CD4-positive, alpha-beta T cell treated with Interleukin-4 for 4 hours (primary cell): ENCODE measurements around the gene SCAPER.
"Not testable (repeated sequence)": the region's sequence is repeated elsewhere in the genome, so short reads cannot be mapped to it uniquely, and the experiment has no call there.

ENCODE experiments used
- DNase-seq: peaks from one replicate; pipeline ENCODE4 v3.0.0-alpha.2; 2020

Gene SCAPER

DNA sequence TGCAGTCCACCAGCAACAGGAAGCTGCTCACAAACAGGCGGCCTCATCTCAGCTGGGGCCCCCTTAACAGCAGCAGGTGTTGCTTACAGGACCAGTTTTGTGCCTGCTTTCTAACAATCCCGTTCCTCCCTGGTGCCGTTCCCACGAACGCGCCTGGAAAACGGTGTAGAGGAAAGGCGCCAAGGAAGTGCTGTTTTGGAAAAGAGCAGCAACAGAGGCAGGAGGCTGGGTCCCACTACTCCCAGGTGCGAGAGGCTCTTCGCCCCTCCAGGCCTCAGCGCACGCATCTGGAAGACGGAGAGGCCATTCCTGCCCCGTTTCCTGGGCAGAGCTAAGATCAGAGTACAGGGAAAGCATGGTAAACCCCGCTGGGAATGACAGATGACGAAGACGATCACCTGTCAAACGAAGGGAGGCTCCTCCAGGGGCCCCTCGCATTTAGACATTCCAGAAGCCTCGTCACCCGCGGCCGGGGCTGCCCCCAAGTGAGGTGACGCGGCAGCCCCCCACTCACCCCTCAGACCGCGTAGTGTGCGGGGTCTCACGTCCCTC is 603 bp downstream of the SCAPER start:
- DNase-seq, result no peak

DNA sequence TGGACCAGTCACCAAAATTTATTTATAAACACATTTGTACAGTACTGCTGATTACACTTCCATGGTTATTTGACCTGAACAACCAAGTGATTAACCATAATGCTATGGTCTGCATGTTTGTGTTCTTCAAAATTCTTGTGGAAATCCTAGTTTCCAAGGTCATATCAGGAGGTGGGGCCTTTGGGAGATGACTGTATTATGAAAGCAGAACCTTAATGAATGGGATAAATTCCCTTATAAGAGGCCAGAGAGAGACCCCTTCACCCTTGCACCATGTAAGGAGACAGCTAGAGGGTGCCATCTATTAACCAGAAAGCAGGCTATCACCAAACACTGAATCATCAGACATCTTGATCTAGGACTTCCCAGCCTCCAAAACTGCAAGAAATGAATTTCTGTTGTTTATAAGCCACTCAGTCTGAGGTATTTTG is 1.9 kb downstream of the SCAPER start:
- peak; percentile 48 for DNase-seq

DNA sequence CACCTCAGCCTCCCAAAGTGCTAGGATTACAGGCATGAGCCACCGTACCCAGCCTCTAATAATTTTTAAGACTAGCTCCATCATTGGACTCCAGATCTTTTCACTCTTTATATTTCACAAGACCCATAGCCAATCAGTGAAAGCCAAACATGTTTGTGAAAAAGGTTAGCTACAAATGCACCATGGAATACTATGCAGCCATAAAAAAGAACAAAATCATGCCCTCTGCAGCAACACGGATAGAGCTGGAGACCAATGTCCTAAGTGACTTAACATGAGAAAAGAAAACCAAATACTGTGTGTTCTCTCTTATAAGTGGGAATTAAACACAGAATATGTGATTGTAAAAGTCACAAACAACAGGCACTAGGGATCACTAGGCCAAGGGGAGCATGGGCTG is 3.2 kb downstream of the SCAPER start:
- no peak for DNase-seq

DNA sequence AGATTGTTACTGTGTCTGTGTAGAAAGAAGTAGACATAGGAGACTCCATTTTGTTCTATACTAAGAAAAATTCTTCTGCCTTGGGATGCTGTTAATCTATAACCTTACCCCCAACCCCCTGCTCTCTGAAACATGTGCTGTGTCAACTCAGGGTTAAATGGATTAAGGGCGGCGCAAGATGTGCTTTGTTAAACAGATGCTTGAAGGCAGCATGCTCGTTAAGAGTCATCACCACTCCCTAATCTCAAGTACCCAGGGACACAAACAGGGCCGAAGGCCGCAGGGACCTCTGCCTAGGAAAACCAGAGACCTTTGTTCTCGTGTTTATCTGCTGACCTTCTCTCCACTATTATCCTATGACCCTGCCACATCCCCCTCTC is 5.2 kb downstream of the SCAPER start:
- not testable (repeated sequence) for DNase-seq

DNA sequence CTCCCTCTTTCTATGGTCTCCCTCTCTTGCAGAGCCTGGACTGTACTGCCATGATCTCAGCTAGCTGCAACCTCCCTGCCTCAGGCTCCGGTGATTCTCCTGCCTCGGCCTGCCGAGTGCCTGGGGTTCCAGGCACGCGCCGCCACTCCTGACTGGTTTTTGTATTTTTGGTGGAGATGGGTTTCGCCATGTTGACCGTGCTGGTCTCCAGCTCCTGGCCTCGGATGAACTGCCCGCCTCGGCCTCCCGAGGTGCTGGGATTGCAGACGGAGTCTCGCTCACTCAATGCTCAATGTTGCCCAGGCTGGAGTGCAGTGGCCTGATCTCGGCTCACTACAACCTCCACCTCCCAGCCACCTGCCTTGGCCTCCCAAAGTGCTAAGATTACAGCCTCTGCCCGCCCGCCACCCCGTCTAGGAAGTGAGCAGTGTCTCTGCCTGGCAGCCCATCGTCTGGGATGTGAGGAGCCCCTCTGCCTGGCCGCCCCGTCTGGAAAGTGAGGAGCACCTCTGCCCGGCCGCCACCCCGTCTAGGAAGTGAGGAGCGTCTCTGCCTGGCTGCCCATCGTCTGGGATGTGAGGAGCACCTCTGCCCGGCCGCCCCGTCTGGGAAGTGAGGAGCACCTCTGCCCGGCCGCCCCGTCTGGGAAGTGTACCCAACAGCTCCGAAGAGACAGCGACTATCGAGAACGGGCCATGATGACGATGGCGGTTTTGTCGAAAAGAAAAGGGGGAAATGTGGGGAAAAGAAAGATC is 5.8 kb downstream of the SCAPER start:
- not testable (repeated sequence) for DNase-seq

DNA sequence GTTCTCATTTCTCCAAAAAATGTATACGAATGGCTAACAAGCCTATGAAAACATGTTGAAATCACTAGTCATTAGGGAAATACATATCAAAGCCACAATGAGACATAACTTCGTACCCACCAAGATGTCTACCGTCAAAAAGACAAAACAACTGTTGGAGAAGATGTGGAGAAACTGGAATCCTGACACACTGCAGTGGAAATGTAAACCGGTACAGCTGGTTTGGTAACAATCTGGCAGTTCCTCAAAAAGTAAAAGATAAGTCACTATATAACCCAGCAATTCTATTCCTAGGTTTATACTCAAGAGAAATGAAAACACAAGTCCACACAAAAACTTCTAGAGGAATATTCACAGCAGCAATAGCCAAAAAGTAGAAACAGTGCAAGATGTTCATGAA is 7.0 kb downstream of the SCAPER start:
- DNase-seq, result no peak

DNA sequence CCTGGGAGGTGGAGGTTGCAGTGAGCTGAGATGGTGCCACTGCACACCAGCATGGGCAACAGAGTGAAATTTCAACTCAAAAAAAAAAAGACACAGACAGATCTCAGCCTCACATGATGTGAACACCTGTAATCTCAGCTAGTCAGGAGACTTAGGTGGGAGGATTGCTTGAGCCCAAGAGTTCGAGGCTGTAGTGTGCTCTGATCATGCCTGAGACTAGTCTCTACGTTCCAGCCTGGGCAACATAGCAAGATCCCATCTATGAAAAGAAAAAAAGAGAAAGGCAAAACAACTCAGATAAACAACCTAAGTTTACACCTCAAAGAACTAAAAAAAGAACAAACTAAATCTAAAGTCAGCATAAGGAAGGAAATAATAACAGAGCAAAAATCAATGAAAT is 11.0 kb downstream of the SCAPER start:
- DNase-seq, result no peak

DNA sequence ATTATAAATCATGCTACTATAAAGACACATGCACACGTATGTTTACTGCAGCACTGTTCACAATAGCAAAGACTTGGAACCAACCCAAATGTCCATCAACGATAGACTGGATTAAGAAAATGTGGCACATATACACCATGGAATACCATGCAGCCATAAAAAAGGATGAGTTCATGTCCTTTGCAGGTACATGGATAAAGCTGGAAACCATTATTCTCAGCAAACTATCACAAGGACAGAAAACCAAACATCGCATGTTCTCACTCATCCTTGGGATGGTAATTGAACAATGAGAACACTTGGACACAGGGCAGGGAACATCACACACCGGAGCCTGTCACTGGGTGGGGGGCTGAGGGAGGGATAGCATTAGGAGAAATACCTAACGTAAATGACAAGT is 12.3 kb downstream of the SCAPER start:
- not testable (repeated sequence) for DNase-seq

DNA sequence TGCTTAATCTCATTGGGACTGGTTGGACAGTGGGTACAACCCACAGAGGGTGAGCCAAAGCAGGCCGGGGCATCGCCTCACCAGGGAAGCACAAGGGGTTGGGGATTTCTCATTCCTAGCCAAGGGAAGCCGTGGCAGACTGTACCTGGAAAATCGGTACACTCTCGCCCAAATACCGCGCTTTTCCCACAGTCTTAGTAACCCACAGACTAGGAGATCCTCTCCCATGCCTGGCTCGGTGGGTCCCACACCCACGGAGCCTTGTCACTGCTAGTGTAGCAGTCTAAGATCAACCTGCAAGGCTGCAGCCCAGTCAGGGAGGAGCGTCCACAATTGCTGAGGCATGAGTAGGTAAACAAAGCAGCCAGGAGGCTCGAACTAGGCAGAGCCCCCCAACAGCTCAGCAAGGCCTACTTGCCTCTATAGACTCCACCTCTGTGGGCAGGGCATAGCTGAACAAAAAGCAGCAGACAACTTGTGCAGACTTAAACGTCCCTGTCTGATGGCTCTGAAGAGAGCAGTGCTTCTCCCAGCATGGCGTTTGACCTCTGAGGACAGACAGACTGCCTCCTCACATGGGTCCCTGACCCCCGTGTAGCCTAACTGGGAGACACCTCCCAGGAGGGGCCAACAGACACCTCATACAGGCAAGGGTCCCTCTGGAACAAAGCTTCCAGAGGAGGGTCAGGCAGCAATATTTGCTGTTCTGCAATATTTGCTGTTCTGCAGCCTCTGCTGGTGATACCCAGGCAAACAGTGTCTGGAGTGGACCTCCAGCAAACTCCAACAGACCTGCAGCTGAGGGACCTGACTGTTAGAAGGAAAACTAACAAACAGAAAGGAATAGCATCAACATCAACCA is 17.6 kb downstream of the SCAPER start:
- DNase-seq, result not testable (repeated sequence)

DNA sequence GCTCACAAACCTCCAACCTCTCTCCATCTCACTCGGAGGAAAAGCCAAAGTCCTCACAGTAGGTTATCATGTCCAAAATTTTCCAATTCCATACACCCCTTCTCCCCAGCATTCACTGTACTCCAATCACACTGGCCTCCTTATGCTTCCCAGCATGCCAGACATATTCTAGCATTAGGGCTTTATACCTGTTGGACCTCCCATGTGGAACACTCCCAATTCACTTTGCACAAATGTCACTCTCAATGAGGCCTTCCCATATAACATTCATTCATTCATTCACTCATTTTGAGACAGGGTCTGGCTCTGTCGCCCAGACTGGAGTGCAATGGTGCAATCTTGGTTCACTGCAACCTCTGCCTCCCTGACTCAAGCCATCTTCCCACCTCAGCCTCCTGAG is 19.9 kb downstream of the SCAPER start:
- no peak for DNase-seq

DNA sequence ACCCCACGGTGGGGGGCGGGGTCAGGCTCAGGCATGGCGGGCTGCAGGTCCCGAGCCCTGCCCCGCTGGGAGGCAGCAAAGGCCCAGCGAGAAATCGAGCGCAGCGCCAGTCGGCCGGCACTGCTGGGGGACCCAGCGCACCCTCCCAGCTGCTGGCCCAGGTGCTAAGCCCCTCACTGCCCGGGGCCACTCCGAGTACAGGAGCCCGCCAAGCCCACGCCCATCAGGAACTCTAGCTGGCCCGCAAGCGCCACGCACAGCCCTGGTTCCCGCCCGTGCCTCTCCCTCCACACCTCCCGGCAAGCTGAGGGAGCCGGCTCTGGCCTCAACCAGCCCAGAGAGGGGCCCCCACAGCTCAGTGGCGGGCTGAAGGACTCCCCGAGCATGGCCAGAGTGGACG is 29.2 kb downstream of the SCAPER start:
- no peak for DNase-seq

DNA sequence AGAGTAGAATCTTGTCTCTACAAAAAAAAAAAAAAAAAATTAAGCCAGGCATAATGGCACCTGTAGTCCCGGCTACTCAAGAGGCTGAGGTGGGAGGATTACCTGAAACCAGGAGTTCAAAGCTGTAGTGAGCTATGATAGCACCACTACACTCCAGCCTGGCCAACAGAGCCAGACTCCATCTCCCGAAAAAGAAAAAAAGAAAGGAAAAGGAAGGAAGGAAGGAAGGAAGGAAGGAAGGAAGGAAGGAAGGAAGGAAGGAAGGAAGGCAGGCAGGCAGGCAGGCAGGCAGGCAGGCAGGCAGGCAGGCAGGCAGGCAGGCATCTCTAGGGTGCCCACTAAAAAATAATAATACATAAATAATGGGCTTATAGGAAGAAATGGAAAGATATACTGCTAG is 32.1 kb downstream of the SCAPER start:
- DNase-seq, result not testable (repeated sequence)

DNA sequence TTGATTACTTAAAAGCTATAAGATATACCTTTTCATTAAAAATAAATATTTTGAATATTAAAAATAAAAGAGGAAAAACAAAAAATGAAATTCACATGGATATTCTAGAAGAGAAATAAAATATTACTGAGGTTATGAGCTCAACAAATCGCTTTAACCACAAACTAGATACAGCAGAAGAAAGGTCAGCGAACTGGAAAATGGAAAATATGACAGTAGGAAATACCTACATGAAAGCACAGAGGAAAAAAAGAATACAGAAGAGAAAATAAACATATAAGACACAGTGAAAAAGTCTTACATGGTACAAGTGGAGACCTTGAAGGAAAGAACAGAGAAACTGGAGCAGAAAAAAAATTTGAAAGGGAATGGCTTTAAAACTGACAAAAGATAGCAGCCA is 33.2 kb downstream of the SCAPER start:
- no peak for DNase-seq

DNA sequence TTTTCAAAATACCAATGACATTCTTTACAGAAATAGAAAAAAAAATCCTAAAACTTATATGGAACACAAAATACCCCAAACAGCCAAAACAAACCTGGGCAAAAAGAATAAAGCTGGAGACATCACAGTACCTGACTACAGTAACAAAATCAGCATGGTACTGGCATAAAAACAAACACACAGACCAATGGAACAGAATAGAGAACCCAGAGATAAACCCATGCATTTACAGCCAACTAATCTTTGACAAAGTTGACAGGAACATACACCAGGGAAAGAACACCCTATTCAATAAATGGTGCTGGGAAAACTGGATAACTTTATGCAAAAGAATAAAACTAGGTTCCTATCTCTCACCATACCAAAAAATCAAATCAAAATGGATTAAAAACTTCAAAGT is 36.4 kb downstream of the SCAPER start:
- DNase-seq, result no peak

DNA sequence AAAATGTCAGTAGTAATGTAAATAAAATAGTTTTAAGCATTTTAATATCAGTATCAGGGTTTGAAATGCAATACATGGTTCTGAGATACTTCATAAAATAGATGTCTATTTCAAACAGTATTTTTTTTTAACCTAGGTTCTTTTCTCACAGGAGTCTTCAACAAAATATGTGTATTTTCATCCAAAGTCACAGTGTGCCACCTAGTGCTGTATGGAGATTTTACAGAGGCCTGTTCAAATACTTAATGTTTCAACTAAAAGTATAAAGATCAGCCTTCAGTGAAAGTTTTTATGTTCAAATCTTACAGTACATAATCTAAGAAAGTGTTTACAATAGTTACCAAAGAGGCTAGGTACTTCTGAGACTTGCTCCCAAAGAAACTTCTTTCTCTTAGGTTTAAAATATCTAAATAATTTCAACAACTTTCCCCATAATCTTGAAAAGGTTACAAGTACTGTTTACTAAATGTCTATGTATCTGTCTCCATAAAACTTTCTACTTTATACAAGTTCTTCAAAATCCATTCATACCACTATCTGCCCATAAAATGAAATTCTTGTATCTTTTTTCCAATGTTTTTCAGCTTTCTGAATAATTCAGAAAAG is 38.3 kb downstream of the SCAPER start:
- no peak for DNase-seq

DNA sequence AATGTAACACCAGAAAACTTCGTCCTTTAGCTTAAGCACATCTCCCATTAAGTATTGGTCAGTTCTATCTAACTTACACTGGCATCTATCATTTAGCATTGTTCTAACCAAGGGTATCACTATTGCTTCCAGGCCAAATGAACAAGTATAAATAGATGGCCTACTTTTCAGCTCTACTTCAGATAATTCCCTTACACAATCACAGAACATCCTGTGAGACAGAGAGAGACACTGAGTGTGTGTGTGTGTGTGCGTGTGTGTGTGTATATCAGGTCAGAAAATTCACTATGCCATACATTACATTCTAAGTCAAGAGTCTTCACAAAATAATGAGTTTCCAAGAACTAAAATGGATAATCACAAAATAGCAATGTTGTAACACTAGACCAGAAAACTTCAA is 39.1 kb downstream of the SCAPER start:
- no peak for DNase-seq

DNA sequence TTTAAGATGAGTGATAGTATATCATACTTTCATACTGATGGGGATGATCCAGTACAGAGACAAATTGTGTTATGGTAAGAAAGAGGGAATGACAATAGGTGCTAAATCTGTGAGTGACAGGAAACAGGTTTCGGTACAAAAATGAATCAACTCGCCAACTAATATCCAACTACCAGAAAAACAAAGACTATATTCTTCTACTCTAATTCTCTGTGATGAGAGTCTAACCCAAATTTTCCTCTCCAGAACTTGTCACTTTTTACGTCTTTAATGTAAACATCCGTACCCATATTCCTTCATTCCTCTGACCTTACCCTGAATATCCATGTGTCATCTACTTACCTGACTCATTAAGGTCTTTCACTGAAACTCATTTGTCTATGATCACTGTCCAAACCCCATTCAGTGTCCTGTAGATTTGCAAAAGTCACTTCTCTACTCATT is 39.6 kb downstream of the SCAPER start:
- DNase-seq, result no peak

DNA sequence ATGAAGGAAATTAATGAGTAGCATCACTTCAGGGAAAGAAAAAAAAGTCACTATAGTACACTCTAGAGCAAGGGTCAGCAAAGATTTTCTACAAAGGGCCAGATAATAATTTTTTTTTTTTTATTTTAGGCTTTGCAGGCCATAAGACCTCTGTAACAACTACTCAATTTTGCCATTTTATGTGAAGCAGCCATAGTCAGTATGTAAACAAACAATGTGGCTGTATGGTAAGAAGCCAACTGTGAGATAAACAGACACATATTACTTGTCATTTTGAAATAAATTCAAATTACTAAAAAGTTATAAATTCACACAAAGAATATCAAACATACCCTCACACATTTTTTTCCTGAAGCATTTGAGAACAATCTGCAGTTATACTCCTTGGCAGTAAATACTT is 40.6 kb downstream of the SCAPER start:
- no peak for DNase-seq

DNA sequence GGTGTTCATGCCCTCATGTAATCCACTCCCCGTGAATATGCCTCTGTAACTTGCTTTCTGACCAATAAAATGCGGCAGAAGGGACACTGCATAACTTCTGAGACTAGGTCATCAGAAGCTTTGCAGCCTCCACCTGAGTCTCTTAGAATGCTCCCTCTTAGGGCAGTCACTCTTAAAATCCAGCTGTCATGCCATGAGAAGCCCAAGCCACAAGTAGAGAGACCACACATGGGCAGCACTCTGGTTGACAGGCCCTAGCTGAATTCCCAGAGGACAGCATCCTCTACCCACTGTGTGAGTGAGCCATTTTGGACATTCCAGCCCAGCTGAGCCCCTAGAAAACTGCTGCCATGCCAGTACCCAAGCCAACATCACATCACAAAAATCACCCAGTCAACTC is 41.4 kb downstream of the SCAPER start:
- DNase-seq, result no peak

DNA sequence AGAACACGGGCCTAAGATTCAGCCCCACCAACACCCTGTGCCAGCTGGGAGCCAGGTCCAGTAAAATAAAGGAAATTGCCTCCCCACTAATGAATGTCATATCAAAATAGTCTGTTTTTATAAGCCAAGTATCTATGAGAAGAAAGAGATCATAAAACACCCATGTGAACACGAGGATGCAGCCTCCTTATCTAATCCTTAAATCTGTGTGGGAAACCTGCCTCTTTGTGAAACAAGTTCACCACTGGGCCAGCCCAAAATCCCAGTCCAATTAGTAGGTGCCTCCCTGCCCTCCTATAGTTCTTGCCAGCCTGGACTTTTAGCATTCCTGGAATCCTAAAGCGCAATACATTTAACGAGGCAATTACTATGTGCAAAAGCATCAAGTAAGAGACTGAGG is 42.0 kb downstream of the SCAPER start:
- DNase-seq, result no peak

DNA sequence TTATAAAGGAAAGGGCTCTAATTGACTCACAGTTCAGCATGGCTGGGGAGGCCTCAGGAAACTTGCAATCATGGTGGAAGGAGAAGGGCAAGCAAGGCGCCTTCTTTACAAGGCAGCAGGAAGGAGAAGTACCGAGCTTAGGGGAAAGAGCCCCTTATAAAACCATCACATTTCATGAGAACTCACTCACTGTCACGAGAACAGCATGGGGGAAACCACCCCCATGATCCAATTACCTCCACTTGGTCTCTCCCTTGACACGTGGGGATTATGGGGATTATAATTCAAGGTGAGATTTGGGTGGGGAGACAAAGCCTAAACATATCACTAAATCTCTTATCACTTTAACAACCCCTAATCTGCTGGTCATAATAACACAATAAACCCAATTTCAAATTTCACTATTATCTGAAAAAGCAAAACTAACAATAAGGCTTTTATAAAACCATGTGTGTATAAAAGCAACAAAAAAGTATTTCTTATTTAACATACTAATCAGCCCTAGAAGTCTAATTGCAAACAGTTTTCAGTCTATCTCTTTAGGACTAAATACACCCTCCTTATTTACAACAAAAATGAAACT is 43.2 kb downstream of the SCAPER start:
- DNase-seq, result no peak

DNA sequence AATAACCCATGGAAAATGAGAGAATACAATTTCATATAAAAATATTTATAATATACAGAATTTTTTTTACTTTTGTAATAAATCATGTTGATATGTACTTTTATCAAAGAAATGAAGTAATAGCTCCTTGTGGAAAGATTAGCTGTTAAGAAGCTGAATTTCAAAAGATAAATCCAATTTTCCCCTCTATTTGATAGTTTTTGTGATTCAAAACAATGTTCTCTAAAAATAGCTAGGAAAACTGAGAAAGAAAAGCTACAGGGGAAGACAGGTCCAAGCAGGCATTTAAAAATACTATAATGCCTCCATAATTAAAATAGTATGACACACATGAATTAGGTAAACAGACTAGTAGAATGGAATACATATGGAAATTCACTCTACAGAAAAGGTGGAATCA is 44.9 kb downstream of the SCAPER start:
- DNase-seq, result no peak

DNA sequence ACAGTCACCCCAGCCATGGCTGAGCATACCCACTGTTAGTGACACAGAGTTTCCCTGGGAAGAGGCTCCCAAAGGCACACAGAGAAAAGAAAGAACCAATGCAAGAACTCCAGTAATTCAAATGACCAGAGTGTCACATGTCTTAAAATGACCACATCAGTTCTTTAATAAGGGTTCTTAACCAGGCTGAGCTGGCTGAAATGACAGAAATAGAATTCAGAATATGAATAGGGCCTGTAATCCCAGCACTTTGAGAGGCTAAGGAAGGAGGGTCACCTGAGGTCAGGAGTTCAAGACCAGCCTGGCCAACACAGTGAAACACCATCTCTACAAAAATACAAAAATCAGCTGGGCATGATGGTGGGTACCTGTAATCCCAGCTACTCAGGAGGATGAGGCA is 54.8 kb downstream of the SCAPER start:
- DNase-seq, result not testable (repeated sequence)
